Measurements from ENCODE around the gene MTM1. TPM values are rescaled to one million over a fixed set of nuclear protein-coding genes. Genes with fewer than 3 reads are reported as not detected.

Gene MTM1
- polyA plus RNA-seq, 3 donors: 6.5 to 23.4 (median 17.0) TPM

DNA sequence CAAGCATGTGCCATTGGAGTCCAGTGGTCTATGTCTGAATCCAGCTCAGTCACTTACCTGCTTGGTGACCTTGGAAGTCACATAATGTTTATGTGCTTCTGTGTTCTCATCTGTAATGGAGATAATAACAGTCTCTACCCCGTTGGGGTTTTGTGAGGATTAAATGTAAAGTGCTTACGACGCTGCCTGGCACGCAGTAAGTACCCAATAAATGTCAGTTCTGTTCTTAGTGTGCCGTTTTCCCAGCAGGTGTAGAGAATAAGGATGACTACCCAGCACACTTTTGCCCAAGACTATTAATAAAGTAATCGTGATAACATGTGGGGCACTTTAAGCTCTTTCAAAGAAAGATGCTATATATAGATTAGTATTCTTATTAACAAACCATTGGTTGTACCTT is 56.7 kb downstream of the MTM1 start:
- peaks cover 0 to 9% (median 0%) of the 10 kb centered on the region in 3 donors for H3K27me3 Mint-ChIP-seq (ENCODE audit: low read depth in 3 of 3)
- intact Hi-C loops (cut with micrococcal nuclease): no loop called here
- H3K4me1 ChIP-seq (ENCODE audit: control insufficient read depth in 1 of 2, insufficient read depth in 2 of 2, low read length in 2 of 2): no peaks in the 10 kb centered on the region
- no peak overlapping the region for H3K4me3 ChIP-seq (replicated peaks in 1 of 3; ENCODE audit: low read depth in 2 of 3, low read length in 3 of 3)
- H3K4me3 Mint-ChIP-seq: no peak overlapping the region
- WGBS (ENCODE audit: insufficient coverage): no CpG with 5 or more reads among the region's 6 CpGs
- H3K27me3 ChIP-seq (ENCODE audit: control insufficient read depth in 2 of 2, insufficient read depth in 2 of 2, low read length in 2 of 2): no peaks in the 10 kb centered on the region
- no peak for TF ChIP-seq CTCF (IDR thresholded peaks at IDR 0.05)
- H4K20me1 ChIP-seq (ENCODE audit: insufficient read depth, low read length): peaks cover 11% of the 10 kb centered on the region
- H2AFZ ChIP-seq (ENCODE audit: insufficient read depth, low read depth, low read length, poor library complexity, severe bottlenecking): no peak overlapping the region
- H3K4me1 Mint-ChIP-seq: peaks cover 3% of the 10 kb centered on the region
- no peaks in the 10 kb centered on the region for H3K79me2 ChIP-seq (ENCODE audit: insufficient read depth, low read length)
- no peak overlapping the region for H3K27ac ChIP-seq (ENCODE audit: low read depth in 1 of 2, low read length in 2 of 2)
- H3K9ac ChIP-seq (ENCODE audit: insufficient read depth, low read length, poor library complexity, severe bottlenecking): no peak overlapping the region
- no peak overlapping the region for H3K4me2 ChIP-seq (replicated peaks; ENCODE audit: extremely low read depth, low read length, poor library complexity, severe bottlenecking)
- H3K9me3 Mint-ChIP-seq: no peaks in the 10 kb centered on the region
- peaks cover 53 to 99% of the 10 kb centered on the region in 2 donors for H3K36me3 ChIP-seq (replicated peaks in 1 of 2; ENCODE audit: control insufficient read depth in 1 of 2, insufficient read depth in 2 of 2, low read length in 2 of 2)
- DNase-seq: no peak
- H3K27ac Mint-ChIP-seq: no peak overlapping the region
- H3K36me3 Mint-ChIP-seq: peaks cover 55 to 72% of the 10 kb centered on the region in 2 donors
- no peaks in the 10 kb centered on the region for H3K9me3 ChIP-seq (replicated peaks in 1 of 2; ENCODE audit: control insufficient read depth in 1 of 2, insufficient read depth in 1 of 2, low read length in 2 of 2)

- no peaks in the 10 kb centered on the region for H3K4me1 ChIP-seq (ENCODE audit: control insufficient read depth in 1 of 2, insufficient read depth in 2 of 2, low read length in 2 of 2)
- H3K27me3 Mint-ChIP-seq (ENCODE audit: low read depth in 3 of 3): peaks cover 0 to 9% (median 0%) of the 10 kb centered on the region in 3 donors
- peaks cover 11% of the 10 kb centered on the region for H4K20me1 ChIP-seq (ENCODE audit: insufficient read depth, low read length)
- peaks cover 3% of the 10 kb centered on the region for H3K4me1 Mint-ChIP-seq
- DNase-seq: no peak
- TF ChIP-seq CTCF (IDR thresholded peaks at IDR 0.05): no peak
- H3K9me3 ChIP-seq (replicated peaks in 1 of 2; ENCODE audit: control insufficient read depth in 1 of 2, insufficient read depth in 1 of 2, low read length in 2 of 2): no peaks in the 10 kb centered on the region
- peaks cover 55 to 73% of the 10 kb centered on the region in 2 donors for H3K36me3 Mint-ChIP-seq
- no peak overlapping the region for H3K4me2 ChIP-seq (replicated peaks; ENCODE audit: extremely low read depth, low read length, poor library complexity, severe bottlenecking)
- H3K27me3 ChIP-seq (ENCODE audit: control insufficient read depth in 2 of 2, insufficient read depth in 2 of 2, low read length in 2 of 2): no peaks in the 10 kb centered on the region
- no peak overlapping the region for H3K27ac Mint-ChIP-seq
- no peak overlapping the region for H3K4me3 Mint-ChIP-seq
- no peaks in the 10 kb centered on the region for H3K9me3 Mint-ChIP-seq
- H3K9ac ChIP-seq (ENCODE audit: insufficient read depth, low read length, poor library complexity, severe bottlenecking): no peak overlapping the region
- peaks cover 52 to 99% of the 10 kb centered on the region in 2 donors for H3K36me3 ChIP-seq (replicated peaks in 1 of 2; ENCODE audit: control insufficient read depth in 1 of 2, insufficient read depth in 2 of 2, low read length in 2 of 2)
- H3K4me3 ChIP-seq (replicated peaks in 1 of 3; ENCODE audit: low read depth in 2 of 3, low read length in 3 of 3): no peak overlapping the region
- intact Hi-C loops (cut with micrococcal nuclease): no loop called here
- WGBS (ENCODE audit: insufficient coverage): no CpG with 5 or more reads among the region's 3 CpGs
- no peak overlapping the region for H3K27ac ChIP-seq (ENCODE audit: low read depth in 1 of 2, low read length in 2 of 2)
- H3K79me2 ChIP-seq (ENCODE audit: insufficient read depth, low read length): no peaks in the 10 kb centered on the region
- no peak overlapping the region for H2AFZ ChIP-seq (ENCODE audit: insufficient read depth, low read depth, low read length, poor library complexity, severe bottlenecking)
Observed at GRCh38 chrX:150625875-150626274, 57.5 kb downstream of the MTM1 start.

Data from CD14-positive monocyte (primary cell).